Vagina (tissue), 2 donors: ENCODE data around the gene CFAP251.

ENCODE experiments used
- CTCF ChIP-seq, 3 experiments: fragments of 450-650 bp in 2 of 3; fragments of 200-600 bp in 1 of 3; sonication (generic) in 1 of 3; IDR thresholded peaks; one replicate each; pipeline ENCODE4 v1.5.1; 2017 to 2019; ENCODE audit warnings: antibody characterized with exemption in 3 of 3, mild to moderate bottlenecking in 2 of 3, moderate library complexity in 2 of 3
- POLR2A ChIP-seq, 2 donors: fragments of 450-650 bp; IDR thresholded peaks; one replicate each; pipeline ENCODE4 v1.6.1; 2017; ENCODE audit warnings: antibody characterized with exemption in 2 of 2, mild to moderate bottlenecking in 2 of 2, moderate library complexity in 2 of 2
- POLR2AphosphoS5 ChIP-seq, 2 donors: sonication (generic); formaldehyde crosslinking; IDR thresholded peaks; one replicate each; pipeline ENCODE4 v1.9.0; 2017; ENCODE audit warnings: antibody characterized with exemption in 2 of 2, mild to moderate bottlenecking in 2 of 2, low read depth in 1 of 2; ENCODE audit not compliant: insufficient read depth in 1 of 2

GRCh38 chr12:121939992-121940766, 21.8 kb downstream of the CFAP251 start:
- TF ChIP-seq POLR2AphosphoS5 (IDR thresholded peaks at IDR 0.05; ENCODE audit: insufficient read depth in 1 of 2, low read depth in 1 of 2) (no peak), CTCF (IDR thresholded peaks at IDR 0.05) (no peak), POLR2A (IDR thresholded peaks at IDR 0.05) (no peak)
